Bone marrow (tissue), 2 donors: ENCODE results near the gene UTS2R.

Experiments
- DNase-seq, 2 donors: peaks; one replicate each; lab custom pipeline; 2025; lab: John Stamatoyannopoulos, UW

The UTS2R gene

GRCh38 chr17:82389379-82389778, 17.8 kb downstream of the UTS2R start:
- DNase-seq, result no peak

- no peak for DNase-seq
Observed at GRCh38 chr17:82390015-82390859, 18.7 kb downstream of the UTS2R start.

GRCh38 chr17:82390860-82391435, 19.4 kb downstream of the UTS2R start:
- no peak for DNase-seq

- DNase-seq, result no peak
Observed at GRCh38 chr17:82391496-82392066, 20.0 kb downstream of the UTS2R start.

- no peak for DNase-seq
Observed at GRCh38 chr17:82392209-82392920, 20.8 kb downstream of the UTS2R start.

- DNase-seq, result no peak
Observed at GRCh38 chr17:82392941-82393340, 21.4 kb downstream of the UTS2R start.

GRCh38 chr17:82394278-82394677, 22.7 kb downstream of the UTS2R start:
- DNase-seq, result no peak

GRCh38 chr17:82396601-82397435, 25.3 kb downstream of the UTS2R start:
- no peak for DNase-seq

GRCh38 chr17:82397449-82398335, 26.1 kb downstream of the UTS2R start:
- DNase-seq, result no peak

- no peak for DNase-seq
Observed at GRCh38 chr17:82399041-82399441, 27.5 kb downstream of the UTS2R start.

- no peak for DNase-seq
Observed at GRCh38 chr17:82399601-82400101, 28.1 kb downstream of the UTS2R start.

- no peak for DNase-seq
Observed at GRCh38 chr17:82400206-82400605, 28.6 kb downstream of the UTS2R start.

- DNase-seq, result peak; percentile 24 to 56
Observed at GRCh38 chr17:82400830-82401229, 29.3 kb downstream of the UTS2R start.

- DNase-seq, result no peak
Observed at GRCh38 chr17:82402865-82403264, 31.3 kb downstream of the UTS2R start.

GRCh38 chr17:82403662-82404660, 32.4 kb downstream of the UTS2R start:
- no peak for DNase-seq

GRCh38 chr17:82405051-82405450, 33.5 kb downstream of the UTS2R start:
- DNase-seq, result no peak

GRCh38 chr17:82406131-82406671, 34.6 kb downstream of the UTS2R start:
- DNase-seq, result no peak

GRCh38 chr17:82407255-82407654, 35.7 kb downstream of the UTS2R start:
- DNase-seq, result peak in 1 of 2 donors; percentile 12
